Natural killer cell (primary cell): Measurements from ENCODE around the gene RGS21. TPM values are rescaled to one million over a fixed set of nuclear protein-coding genes. Genes with fewer than 3 reads are reported as not detected.

Experiments
- ATAC-seq, 3 donors: fragments of 150-1000 bp in 2 of 3; fragments of 200-7000 bp in 1 of 3; cut with Tn5 transposase; 1 replicate in 1 of 3; 2 replicates in 2 of 3; pipeline ENCODE4 v1.10.0; 2021; ENCODE audit warnings: mild to moderate bottlenecking in 2 of 3, moderate library complexity in 2 of 3
- DNase-seq, 2 donors: peaks; one replicate each; pipeline versions ENCODE4 v3.0.0 to v3.0.0-alpha.2; 2013 to 2021; ENCODE audit warnings: mixed read lengths in 1 of 2
- H3K27ac ChIP-seq: one replicate; pipeline ENCODE4 v1.5.1; 2013; ENCODE audit warnings: mild to moderate bottlenecking, low read length
- H3K27me3 ChIP-seq: one replicate; pipeline ENCODE4 v1.6.1; 2013; ENCODE audit warnings: low read length; ENCODE audit not compliant: control insufficient read depth, insufficient read depth
- H3K36me3 ChIP-seq: one replicate; pipeline ENCODE4 v1.6.1; 2013; ENCODE audit warnings: low read length; ENCODE audit not compliant: control insufficient read depth, insufficient read depth
- H3K4me1 ChIP-seq: one replicate; pipeline ENCODE4 v1.6.1; 2013; ENCODE audit warnings: low read length; ENCODE audit not compliant: control insufficient read depth, insufficient read depth
- H3K4me3 ChIP-seq: one replicate; pipeline ENCODE4 v1.5.1; 2013; ENCODE audit warnings: low read length
- H3K9me3 ChIP-seq: one replicate; pipeline ENCODE4 v1.6.1; 2013; ENCODE audit warnings: low read length; ENCODE audit not compliant: control insufficient read depth, insufficient read depth
- H3K27ac Mint-ChIP-seq, 2 donors: one replicate each; pipeline ENCODE4 v1.8.0; 2022; ENCODE audit warnings: mild to moderate bottlenecking in 2 of 2, mixed read lengths in 2 of 2, moderate library complexity in 1 of 2
- H3K27me3 Mint-ChIP-seq, 2 donors: one replicate each; pipeline ENCODE4 v1.8.0; 2022; ENCODE audit warnings: low read depth in 2 of 2, mixed read lengths in 2 of 2
- H3K36me3 Mint-ChIP-seq: one replicate; pipeline ENCODE4 v1.8.0; 2022; ENCODE audit warnings: mixed read lengths
- H3K4me1 Mint-ChIP-seq, 2 donors: one replicate each; pipeline ENCODE4 v1.8.0; 2022; ENCODE audit warnings: mixed read lengths in 2 of 2
- H3K4me3 Mint-ChIP-seq: one replicate; pipeline ENCODE4 v1.8.0; 2022; ENCODE audit warnings: mild to moderate bottlenecking, moderate library complexity, mixed read lengths
- H3K9me3 Mint-ChIP-seq, 2 donors: one replicate each; pipeline ENCODE4 v1.8.0; 2022; ENCODE audit warnings: mixed read lengths in 2 of 2
- WGBS: methylation state at CpG from one replicate; pipeline ENCODE4 v1.1.7; 2013; ENCODE audit warnings: missing lambda C conversion rate; ENCODE audit not compliant: insufficient coverage; 5-methylcytosine and 5-hydroxymethylcytosine counted together
- intact Hi-C: fragments of 100-400 bp; cut with micrococcal nuclease; formaldehyde crosslinking; loops from one replicate; pipeline ENCODE4 v1.14.2; 2022
- total RNA-seq, 4 donors: library from RNA; stranded (reverse); fragments of 120-200 nt in 1 of 4; gene quantifications; one replicate each; pipeline versions ENCODE4 v1.2.3 to v1.2.4, GENCODE V29; 2013 to 2022
- TF ChIP-seq, protein P1 (sequence below): fragments of 200-600 bp; IDR thresholded peaks from one replicate; pipeline ENCODE4 v1.8.0; 2022; ENCODE audit warnings: antibody characterized with exemption

RGS21 gene
- total RNA-seq, 3 donors from 2014 or later (not counting 1 experiment from before 2014, with no cell fraction given) = not detected

GRCh38 chr1:192401825-192402224, 85.0 kb downstream of the RGS21 start:
- TF ChIP-seq, protein P1, sequence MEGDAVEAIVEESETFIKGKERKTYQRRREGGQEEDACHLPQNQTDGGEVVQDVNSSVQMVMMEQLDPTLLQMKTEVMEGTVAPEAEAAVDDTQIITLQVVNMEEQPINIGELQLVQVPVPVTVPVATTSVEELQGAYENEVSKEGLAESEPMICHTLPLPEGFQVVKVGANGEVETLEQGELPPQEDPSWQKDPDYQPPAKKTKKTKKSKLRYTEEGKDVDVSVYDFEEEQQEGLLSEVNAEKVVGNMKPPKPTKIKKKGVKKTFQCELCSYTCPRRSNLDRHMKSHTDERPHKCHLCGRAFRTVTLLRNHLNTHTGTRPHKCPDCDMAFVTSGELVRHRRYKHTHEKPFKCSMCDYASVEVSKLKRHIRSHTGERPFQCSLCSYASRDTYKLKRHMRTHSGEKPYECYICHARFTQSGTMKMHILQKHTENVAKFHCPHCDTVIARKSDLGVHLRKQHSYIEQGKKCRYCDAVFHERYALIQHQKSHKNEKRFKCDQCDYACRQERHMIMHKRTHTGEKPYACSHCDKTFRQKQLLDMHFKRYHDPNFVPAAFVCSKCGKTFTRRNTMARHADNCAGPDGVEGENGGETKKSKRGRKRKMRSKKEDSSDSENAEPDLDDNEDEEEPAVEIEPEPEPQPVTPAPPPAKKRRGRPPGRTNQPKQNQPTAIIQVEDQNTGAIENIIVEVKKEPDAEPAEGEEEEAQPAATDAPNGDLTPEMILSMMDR = no peak
- intact Hi-C loops = no loop called here
- H3K36me3 Mint-ChIP-seq = no peaks in the 10 kb centered on the region
- no CpG with 5 or more reads among the region's 1 CpG for WGBS
- H3K4me3 Mint-ChIP-seq = no peak overlapping the region
- H3K4me1 Mint-ChIP-seq = peaks cover 0 to 7% of the 10 kb centered on the region in 2 donors
- H3K27ac Mint-ChIP-seq = no peak overlapping the region
- Histone ChIP-seq H3K36me3 (no peaks in the 10 kb centered on the region), H3K27ac (no peak overlapping the region), H3K4me3 (no peak overlapping the region), H3K4me1 (no peaks in the 10 kb centered on the region), H3K27me3 (no peaks in the 10 kb centered on the region), H3K9me3 (no peaks in the 10 kb centered on the region)
- no peaks in the 10 kb centered on the region for H3K27me3 Mint-ChIP-seq
- ATAC-seq (no peak), DNase-seq (no peak)
- peaks cover 0 to 6% of the 10 kb centered on the region in 2 donors for H3K9me3 Mint-ChIP-seq

DNA sequence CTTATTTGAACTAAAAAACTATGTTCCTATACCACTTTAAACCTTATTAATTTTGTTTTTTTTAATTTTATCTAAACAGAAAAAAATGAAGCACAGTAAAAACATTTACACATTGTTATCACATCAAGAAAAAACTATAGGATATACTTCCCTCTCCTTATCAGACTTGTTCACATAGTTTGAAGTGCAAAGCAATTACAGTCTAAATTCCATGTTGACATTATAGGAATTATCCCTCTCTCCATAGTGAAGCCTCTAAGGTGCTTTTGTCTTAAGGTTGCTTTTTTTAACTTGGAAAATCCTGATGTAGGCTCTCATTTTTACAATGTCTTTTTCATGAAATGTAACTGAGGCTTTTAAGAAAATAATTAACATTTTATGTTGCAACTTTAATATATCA, 85.8 kb downstream of the RGS21 start:
- H3K9me3 Mint-ChIP-seq = peaks cover 0 to 6% of the 10 kb centered on the region in 2 donors

GRCh38 chr1:192407206-192407605, 90.4 kb downstream of the RGS21 start:
- peaks cover 2 to 3% of the 10 kb centered on the region in 2 donors for H3K9me3 Mint-ChIP-seq
- TF ChIP-seq, protein P1 = no peak
- no peak overlapping the region for H3K4me3 ChIP-seq
- no peaks in the 10 kb centered on the region for H3K36me3 ChIP-seq
- no peak overlapping the region for H3K27ac ChIP-seq
- H3K9me3 ChIP-seq = no peaks in the 10 kb centered on the region
- no peaks in the 10 kb centered on the region for H3K4me1 ChIP-seq
- H3K27ac Mint-ChIP-seq = no peak overlapping the region
- H3K36me3 Mint-ChIP-seq = no peaks in the 10 kb centered on the region
- 57% methylated on average over 2 of the region's 3 CpGs for WGBS
- no peak overlapping the region for H3K4me3 Mint-ChIP-seq
- ATAC-seq = no peak
- H3K27me3 ChIP-seq = no peaks in the 10 kb centered on the region
- DNase-seq = no peak
- no peaks in the 10 kb centered on the region for H3K4me1 Mint-ChIP-seq
- no peaks in the 10 kb centered on the region for H3K27me3 Mint-ChIP-seq
- intact Hi-C loops = no loop called here

More for the DNA sequence above, 85.8 kb downstream of the RGS21 start:
- Mint-ChIP-seq H3K36me3 (no peaks in the 10 kb centered on the region), H3K4me1 (peaks cover 0 to 7% of the 10 kb centered on the region in 2 donors), H3K4me3 (no peak overlapping the region), H3K27ac (no peak overlapping the region), H3K27me3 (no peaks in the 10 kb centered on the region)
- H3K27me3 ChIP-seq = no peaks in the 10 kb centered on the region
- H3K27ac ChIP-seq = no peak overlapping the region
- no peak for DNase-seq
- intact Hi-C loops = no loop called here
- no peaks in the 10 kb centered on the region for H3K9me3 ChIP-seq
- no peak for ATAC-seq
- no peak overlapping the region for H3K4me3 ChIP-seq
- no peaks in the 10 kb centered on the region for H3K36me3 ChIP-seq
- H3K4me1 ChIP-seq = no peaks in the 10 kb centered on the region
- TF ChIP-seq, protein P1 = no peak

Other genes starting within 250 kb of the RGS21 start
- gene RGS18, start 158.5 kb upstream of the RGS21 start, total RNA-seq = 10 to 100 TPM in 2 of 3 donors, 1 to 10 TPM in 1; 4.5 to 21.9 (median 17.2) TPM